Smooth muscle cell (in vitro differentiated cells): ENCODE measurements around the gene GIMAP2. TPM values are rescaled to one million over a fixed set of nuclear protein-coding genes. Genes with fewer than 3 reads are reported as not detected.

ENCODE experiments used
- DNase-seq: peaks from one replicate; lab custom pipeline; 2025; ENCODE audit not compliant: unreplicated experiment; lab: John Stamatoyannopoulos, UW
- H2AFZ ChIP-seq: fragments of 200-600 bp; sonication (generic); 2 replicates; pipeline ENCODE4 v1.6.0; 2016; ENCODE audit warnings: antibody characterized with exemption, low read depth, mild to moderate bottlenecking
- H3F3A ChIP-seq: fragments of 200-600 bp; sonication (generic); 2 replicates; pipeline ENCODE4 v1.6.0; 2017; ENCODE audit warnings: antibody characterized with exemption, low read depth
- H3K27ac ChIP-seq: fragments of 200-600 bp; sonication (generic); 2 replicates; pipeline ENCODE4 v1.5.1; 2016; ENCODE audit warnings: low read depth, mild to moderate bottlenecking
- H3K27me3 ChIP-seq: fragments of 200-600 bp; sonication (generic); 2 replicates; pipeline ENCODE4 v1.6.1; 2016; ENCODE audit warnings: low read depth, mild to moderate bottlenecking
- H3K36me3 ChIP-seq: fragments of 200-600 bp; sonication (generic); 2 replicates; pipeline ENCODE4 v1.5.1; 2016; ENCODE audit warnings: low read depth
- H3K4me1 ChIP-seq: fragments of 200-600 bp; sonication (generic); 2 replicates; pipeline ENCODE4 v1.5.1; 2016; ENCODE audit warnings: low read depth
- H3K4me2 ChIP-seq: fragments of 200-600 bp; sonication (generic); 2 replicates; pipeline ENCODE4 v1.6.0; 2016; ENCODE audit warnings: mild to moderate bottlenecking
- H3K4me3 ChIP-seq: fragments of 200-600 bp; sonication (generic); 2 replicates; pipeline ENCODE4 v1.5.1; 2016; ENCODE audit warnings: mild to moderate bottlenecking
- H3K79me2 ChIP-seq: fragments of 200-600 bp; sonication (generic); 2 replicates; pipeline ENCODE4 v1.6.0; 2016; ENCODE audit warnings: low read depth, mild to moderate bottlenecking
- H3K9ac ChIP-seq: fragments of 200-600 bp; sonication (generic); 2 replicates; pipeline ENCODE4 v1.6.0; 2016; ENCODE audit warnings: low read depth
- H3K9me3 ChIP-seq: fragments of 200-600 bp; sonication (generic); replicated peaks from 2 replicates; pipeline ENCODE4 v1.5.1; 2016; ENCODE audit warnings: low read depth
- H4K20me1 ChIP-seq: fragments of 200-600 bp; sonication (generic); 2 replicates; pipeline ENCODE4 v1.6.0; 2016; ENCODE audit warnings: low read depth
- CTCF ChIP-seq: fragments of 200-600 bp; sonication (generic); IDR thresholded peaks from 2 replicates; pipeline ENCODE4 v1.5.1; 2017; ENCODE audit warnings: borderline replicate concordance, mild to moderate bottlenecking, antibody characterized with exemption; ENCODE audit not compliant: insufficient read depth, poor library complexity, severe bottlenecking
- WGBS: methylation state at CpG from one replicate; pipeline ENCODE4 v1.1.7; 2016; ENCODE audit warnings: low lambda C conversion rate; 5-methylcytosine and 5-hydroxymethylcytosine counted together
- polyA plus RNA-seq: library from polyadenylated mRNA; unstranded; fragments of >200 nt; fragmentation: Nextera tagmentation; extraction: Ambion mirVana; gene quantifications from 2 replicates; pipeline ENCODE4 v1.2.1, GENCODE V29; 2016
- total RNA-seq: library from RNA; depleted of rRNA; stranded (reverse); fragments of >200 nt; gene quantifications from 2 replicates; pipeline ENCODE4 v1.2.3, GENCODE V29; 2014

The GIMAP2 gene
- total and polyA plus RNA-seq, 2 experiments from 2014 or later: 0.14 TPM; not detected in 1

GRCh38 chr7:150703209-150703608 is 17.7 kb downstream of the GIMAP2 start:
- no peak overlapping the region for H3K27ac ChIP-seq
- H3K79me2 ChIP-seq: no peaks in the 10 kb centered on the region
- H3K4me2 ChIP-seq: no peak overlapping the region
- H3K9me3 ChIP-seq: peaks cover 9% of the 10 kb centered on the region
- no peaks in the 10 kb centered on the region for H3K27me3 ChIP-seq
- no peaks in the 10 kb centered on the region for H3K36me3 ChIP-seq
- TF ChIP-seq CTCF: no peak
- H3K4me3 ChIP-seq: no peak overlapping the region
- H3F3A ChIP-seq: no peaks in the 10 kb centered on the region
- WGBS: 73% methylated on average over 1 of the region's 1 CpG
- no peaks in the 10 kb centered on the region for H4K20me1 ChIP-seq
- DNase-seq: no peak
- H3K9ac ChIP-seq: no peak overlapping the region
- no peaks in the 10 kb centered on the region for H3K4me1 ChIP-seq
- no peak overlapping the region for H2AFZ ChIP-seq

- WGBS: 85% methylated on average over 4 of the region's 4 CpGs
- no peaks in the 10 kb centered on the region for H3K4me1 ChIP-seq
- H2AFZ ChIP-seq: no peak overlapping the region
- H3K9ac ChIP-seq: no peak overlapping the region
- DNase-seq: no peak
- no peaks in the 10 kb centered on the region for H3K36me3 ChIP-seq
- no peak overlapping the region for H3K27ac ChIP-seq
- H3K9me3 ChIP-seq: no peaks in the 10 kb centered on the region
- no peak overlapping the region for H3K4me2 ChIP-seq
- H3K4me3 ChIP-seq: no peak overlapping the region
- no peaks in the 10 kb centered on the region for H3F3A ChIP-seq
- H3K27me3 ChIP-seq: no peaks in the 10 kb centered on the region
- no peaks in the 10 kb centered on the region for H4K20me1 ChIP-seq
- no peaks in the 10 kb centered on the region for H3K79me2 ChIP-seq
- TF ChIP-seq CTCF: no peak
Observed at GRCh38 chr7:150715293-150715692, 29.8 kb downstream of the GIMAP2 start.

GRCh38 chr7:150715738-150716137 is 30.2 kb downstream of the GIMAP2 start:
- no peak overlapping the region for H3K4me3 ChIP-seq
- H3F3A ChIP-seq: no peaks in the 10 kb centered on the region
- H3K9ac ChIP-seq: no peak overlapping the region
- H3K27ac ChIP-seq: no peak overlapping the region
- H3K9me3 ChIP-seq: no peaks in the 10 kb centered on the region
- H2AFZ ChIP-seq: no peak overlapping the region
- 44% methylated on average over 4 of the region's 4 CpGs for WGBS
- no peak for DNase-seq
- H3K4me1 ChIP-seq: no peaks in the 10 kb centered on the region
- no peaks in the 10 kb centered on the region for H3K27me3 ChIP-seq
- no peaks in the 10 kb centered on the region for H4K20me1 ChIP-seq
- no peaks in the 10 kb centered on the region for H3K36me3 ChIP-seq
- no peaks in the 10 kb centered on the region for H3K79me2 ChIP-seq
- H3K4me2 ChIP-seq: no peak overlapping the region
- TF ChIP-seq CTCF: no peak

GRCh38 chr7:150716368-150716767 is 30.9 kb downstream of the GIMAP2 start, which contains the start of gene GIMAP1:
GIMAP1 (plus strand) TSS chr7:150716613; CDS start chr7:150719048, 2,435 bp downstream.
- DNase-seq: no peak
- Histone ChIP-seq H3K79me2 (no peaks in the 10 kb centered on the region), H3K9me3 (no peaks in the 10 kb centered on the region), H3K36me3 (no peaks in the 10 kb centered on the region), H3K9ac (no peak within 1 kb of the TSS), H3K27me3 (no peaks in the 10 kb centered on the region), H3K4me2 (no peak within 1 kb of the TSS), H3K4me1 (no peaks in the 10 kb centered on the region), H3K27ac (no peak within 1 kb of the TSS), H2AFZ (no peak within 1 kb of the TSS), H3F3A (no peaks in the 10 kb centered on the region), H4K20me1 (no peaks in the 10 kb centered on the region), H3K4me3 (no peak within 1 kb of the TSS)
- WGBS: 66% methylated on average over 5 of the region's 5 CpGs
- TF ChIP-seq CTCF: no peak
